ENCODE measurements around the gene HIPK3.

HIPK3 gene

DNA sequence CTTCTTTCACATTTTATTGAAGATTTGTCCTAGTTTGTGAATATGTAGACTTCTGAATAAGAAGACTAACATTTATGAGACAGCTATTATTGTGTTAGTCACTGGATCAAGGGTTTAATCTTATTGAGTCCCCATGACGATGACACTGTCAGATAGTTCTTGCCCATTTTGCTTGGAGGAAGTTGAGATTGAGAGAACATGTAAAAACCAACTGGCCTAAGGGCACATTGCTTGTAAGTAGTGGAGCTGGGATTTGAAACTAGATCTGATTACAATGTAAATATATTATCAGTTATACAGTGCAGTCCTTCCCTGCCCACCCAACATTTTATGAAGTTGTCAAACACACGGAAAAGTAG, 134.7 kb downstream of the HIPK3 start:
- TF ChIP-seq TEAD4 (IDR thresholded peaks at IDR 0.05) (no peak), CREB1 (IDR thresholded peaks at IDR 0.05; ENCODE audit: low read depth) (no peak), CEBPB (IDR thresholded peaks at IDR 0.05) (no peak), TCF12 (IDR thresholded peaks at IDR 0.05; ENCODE audit: low read depth) (no peak), RAD21 (IDR thresholded peaks at IDR 0.05; ENCODE audit: low read depth) (no peak), TAF1 (IDR thresholded peaks at IDR 0.05; ENCODE audit: low read depth) (no peak), NFIC (IDR thresholded peaks at IDR 0.05) (no peak), EGR1 (IDR thresholded peaks at IDR 0.05) (no peak), EP300 (IDR thresholded peaks at IDR 0.05; ENCODE audit: borderline replicate concordance) (no peak)
- TF ChIP-seq, protein P1, sequence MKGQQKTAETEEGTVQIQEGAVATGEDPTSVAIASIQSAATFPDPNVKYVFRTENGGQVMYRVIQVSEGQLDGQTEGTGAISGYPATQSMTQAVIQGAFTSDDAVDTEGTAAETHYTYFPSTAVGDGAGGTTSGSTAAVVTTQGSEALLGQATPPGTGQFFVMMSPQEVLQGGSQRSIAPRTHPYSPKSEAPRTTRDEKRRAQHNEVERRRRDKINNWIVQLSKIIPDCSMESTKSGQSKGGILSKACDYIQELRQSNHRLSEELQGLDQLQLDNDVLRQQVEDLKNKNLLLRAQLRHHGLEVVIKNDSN (IDR thresholded peaks at IDR 0.05) = no peak
- TF ChIP-seq, protein P2, sequence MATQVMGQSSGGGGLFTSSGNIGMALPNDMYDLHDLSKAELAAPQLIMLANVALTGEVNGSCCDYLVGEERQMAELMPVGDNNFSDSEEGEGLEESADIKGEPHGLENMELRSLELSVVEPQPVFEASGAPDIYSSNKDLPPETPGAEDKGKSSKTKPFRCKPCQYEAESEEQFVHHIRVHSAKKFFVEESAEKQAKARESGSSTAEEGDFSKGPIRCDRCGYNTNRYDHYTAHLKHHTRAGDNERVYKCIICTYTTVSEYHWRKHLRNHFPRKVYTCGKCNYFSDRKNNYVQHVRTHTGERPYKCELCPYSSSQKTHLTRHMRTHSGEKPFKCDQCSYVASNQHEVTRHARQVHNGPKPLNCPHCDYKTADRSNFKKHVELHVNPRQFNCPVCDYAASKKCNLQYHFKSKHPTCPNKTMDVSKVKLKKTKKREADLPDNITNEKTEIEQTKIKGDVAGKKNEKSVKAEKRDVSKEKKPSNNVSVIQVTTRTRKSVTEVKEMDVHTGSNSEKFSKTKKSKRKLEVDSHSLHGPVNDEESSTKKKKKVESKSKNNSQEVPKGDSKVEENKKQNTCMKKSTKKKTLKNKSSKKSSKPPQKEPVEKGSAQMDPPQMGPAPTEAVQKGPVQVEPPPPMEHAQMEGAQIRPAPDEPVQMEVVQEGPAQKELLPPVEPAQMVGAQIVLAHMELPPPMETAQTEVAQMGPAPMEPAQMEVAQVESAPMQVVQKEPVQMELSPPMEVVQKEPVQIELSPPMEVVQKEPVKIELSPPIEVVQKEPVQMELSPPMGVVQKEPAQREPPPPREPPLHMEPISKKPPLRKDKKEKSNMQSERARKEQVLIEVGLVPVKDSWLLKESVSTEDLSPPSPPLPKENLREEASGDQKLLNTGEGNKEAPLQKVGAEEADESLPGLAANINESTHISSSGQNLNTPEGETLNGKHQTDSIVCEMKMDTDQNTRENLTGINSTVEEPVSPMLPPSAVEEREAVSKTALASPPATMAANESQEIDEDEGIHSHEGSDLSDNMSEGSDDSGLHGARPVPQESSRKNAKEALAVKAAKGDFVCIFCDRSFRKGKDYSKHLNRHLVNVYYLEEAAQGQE (IDR thresholded peaks at IDR 0.05; ENCODE audit: low read depth) = no peak
- TF ChIP-seq, protein P3, sequence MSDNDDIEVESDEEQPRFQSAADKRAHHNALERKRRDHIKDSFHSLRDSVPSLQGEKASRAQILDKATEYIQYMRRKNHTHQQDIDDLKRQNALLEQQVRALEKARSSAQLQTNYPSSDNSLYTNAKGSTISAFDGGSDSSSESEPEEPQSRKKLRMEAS (IDR thresholded peaks at IDR 0.05) = no peak

DNA sequence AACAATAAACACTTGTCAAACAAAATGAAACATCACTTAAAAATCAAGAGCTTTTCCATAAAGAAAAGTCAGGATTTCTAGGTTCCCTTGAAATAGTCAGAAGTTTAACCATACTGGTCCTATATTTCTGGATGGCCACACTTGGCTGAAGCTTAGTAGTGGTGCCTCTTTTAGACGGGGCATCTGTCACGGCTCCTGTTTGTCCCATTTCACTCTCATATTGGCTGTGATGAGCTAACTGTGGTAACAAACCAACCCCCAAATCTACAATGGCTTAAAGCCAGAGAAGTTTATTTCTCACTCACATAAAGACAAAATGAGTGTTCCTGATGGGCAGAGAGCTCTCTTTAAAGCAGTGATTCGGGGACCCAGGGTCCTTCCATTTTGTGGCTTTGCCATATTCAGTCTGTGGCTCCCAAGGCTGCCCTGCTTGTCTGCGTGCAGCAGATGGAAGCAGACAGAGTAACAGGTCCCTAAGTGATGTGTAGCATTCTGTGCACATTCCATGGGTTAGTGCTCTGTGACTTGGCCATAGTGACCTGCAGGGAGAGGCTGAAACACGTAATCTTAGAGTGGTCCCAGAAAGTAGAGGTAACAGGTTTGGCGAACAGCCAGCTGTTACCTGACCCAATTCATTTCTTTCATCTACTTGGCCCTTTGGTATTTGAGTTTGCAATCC, 137.4 kb downstream of the HIPK3 start:
- TF ChIP-seq TCF12 (IDR thresholded peaks at IDR 0.05; ENCODE audit: low read depth) (no peak), YY1 (IDR thresholded peaks at IDR 0.05; ENCODE audit: low read depth) (no peak), TEAD4 (IDR thresholded peaks at IDR 0.05) (no peak), CREB1 (IDR thresholded peaks at IDR 0.05; ENCODE audit: low read depth) (no peak), RAD21 (IDR thresholded peaks at IDR 0.05; ENCODE audit: low read depth) (no peak), TAF1 (IDR thresholded peaks at IDR 0.05; ENCODE audit: low read depth) (no peak), EP300 (IDR thresholded peaks at IDR 0.05; ENCODE audit: borderline replicate concordance) (no peak), FOXM1 (IDR thresholded peaks at IDR 0.05; ENCODE audit: borderline replicate concordance, low read depth) (no peak), EGR1 (IDR thresholded peaks at IDR 0.05) (no peak), ZBTB7A (IDR thresholded peaks at IDR 0.05; ENCODE audit: low read depth) (no peak), NFIC (IDR thresholded peaks at IDR 0.05) (no peak), CEBPB (IDR thresholded peaks at IDR 0.05) (no peak)
- TF ChIP-seq, protein P3 (IDR thresholded peaks at IDR 0.05) = no peak
- TF ChIP-seq, protein P2 (IDR thresholded peaks at IDR 0.05; ENCODE audit: low read depth) = no peak

DNA sequence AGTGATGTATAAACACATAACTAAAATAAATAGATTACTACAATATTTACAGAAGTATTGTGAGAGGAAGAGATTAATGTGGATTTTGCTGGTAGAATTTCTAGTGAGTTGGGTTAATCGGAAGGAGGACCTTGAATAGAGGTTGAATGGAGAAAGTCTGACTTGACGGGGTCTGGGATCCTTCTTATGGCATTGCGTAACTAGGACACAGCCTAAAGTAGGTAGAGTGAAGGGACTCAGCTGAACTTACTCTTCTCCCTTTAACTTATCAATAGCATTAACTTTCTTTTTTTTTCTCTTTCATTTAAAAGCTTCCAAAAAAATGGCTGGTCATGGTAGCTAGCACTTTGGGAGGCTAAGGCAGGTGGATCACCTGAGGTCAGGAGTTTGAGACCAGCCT, 139.2 kb downstream of the HIPK3 start:
- TF ChIP-seq CREB1 (IDR thresholded peaks at IDR 0.05; ENCODE audit: low read depth) (no peak), CEBPB (IDR thresholded peaks at IDR 0.05) (no peak), EGR1 (IDR thresholded peaks at IDR 0.05) (no peak), TEAD4 (IDR thresholded peaks at IDR 0.05) (no peak), ZBTB7A (IDR thresholded peaks at IDR 0.05; ENCODE audit: low read depth) (no peak), NFIC (IDR thresholded peaks at IDR 0.05) (no peak), TCF12 (IDR thresholded peaks at IDR 0.05; ENCODE audit: low read depth) (no peak), FOXM1 (IDR thresholded peaks at IDR 0.05; ENCODE audit: borderline replicate concordance, low read depth) (no peak), TAF1 (IDR thresholded peaks at IDR 0.05; ENCODE audit: low read depth) (no peak), RAD21 (IDR thresholded peaks at IDR 0.05; ENCODE audit: low read depth) (no peak)
- TF ChIP-seq, protein P3 (IDR thresholded peaks at IDR 0.05) = no peak
- TF ChIP-seq, protein P1 (IDR thresholded peaks at IDR 0.05) = no peak
- TF ChIP-seq, protein P2 (IDR thresholded peaks at IDR 0.05; ENCODE audit: low read depth) = no peak

DNA sequence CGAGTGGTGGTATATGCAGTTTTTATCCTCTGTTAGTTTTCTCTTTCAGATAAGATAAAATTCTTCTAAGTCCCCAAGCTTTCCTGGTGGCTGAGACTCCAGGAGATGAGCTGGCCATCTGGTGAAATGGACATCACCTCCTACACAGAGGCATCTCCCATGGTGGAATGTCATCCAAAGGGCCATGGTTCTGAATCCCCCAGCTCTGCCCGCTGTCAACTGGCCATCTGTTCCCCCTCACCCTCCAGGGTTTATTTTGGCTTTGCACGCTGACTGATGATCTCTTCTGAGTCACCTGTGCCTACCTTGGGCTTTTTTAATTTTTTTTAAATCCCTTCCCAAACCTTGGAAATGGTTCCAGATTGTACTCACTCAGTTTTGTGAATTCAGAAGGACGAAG, 142.2 kb downstream of the HIPK3 start:
- TF ChIP-seq ZBTB7A (IDR thresholded peaks at IDR 0.05; ENCODE audit: low read depth) = no peak
- no peak for TF ChIP-seq NFIC (IDR thresholded peaks at IDR 0.05)
- no peak for TF ChIP-seq CREB1 (IDR thresholded peaks at IDR 0.05; ENCODE audit: low read depth)
- no peak for TF ChIP-seq TEAD4 (IDR thresholded peaks at IDR 0.05)
- no peak for TF ChIP-seq YY1 (IDR thresholded peaks at IDR 0.05; ENCODE audit: low read depth)
- no peak for TF ChIP-seq EP300 (IDR thresholded peaks at IDR 0.05; ENCODE audit: borderline replicate concordance)

Data from Ishikawa (cell line).